HepG2 (cell line): Measurements from ENCODE around the gene VPS54. TPM values are rescaled to one million over a fixed set of nuclear protein-coding genes. Genes with fewer than 3 reads are reported as not detected.

ENCODE experiments used
- ATAC-seq: fragments of 200-7000 bp; cut with Tn5 transposase; 3 replicates; pipeline ENCODE4 v1.9.1; 2020; ENCODE audit warnings: mild to moderate bottlenecking, moderate library complexity
- BruUV-seq: library from RNA; stranded (reverse); fragments of 400-500 nt; replicated peaks from 2 replicates; lab custom pipeline; 2021; lab: Mats Ljungman, UMichigan
- CTCF ChIA-PET: fragments of 300-600 bp; formaldehyde crosslinking; extraction: SDS; loops from one replicate; lab custom pipeline; 2021; ENCODE audit warnings: low total read pairs, inconsistent platforms, low intra/inter-chr PET ratio; lab: Yijun Ruan, JAX
- POLR2A ChIA-PET: fragments of 350-600 bp; sonication (Branson Sonifier 250); formaldehyde crosslinking; loops from one replicate; lab custom pipeline; 2020; ENCODE audit warnings: antibody characterized with exemption, inconsistent platforms; lab: Yijun Ruan, JAX
- DNase-seq: peaks from one replicate; pipeline ENCODE4 v3.0.0-alpha.2; 2015; ENCODE audit warnings: low spot score
- FAIRE-seq: peaks from 3 replicates; lab custom pipeline; 2011; peaks lifted over from hg19 to GRCh38; lab: Jason Lieb, UNC
- H2AFZ ChIP-seq: one replicate; pipeline ENCODE4 v1.6.1; 2011; ENCODE audit warnings: low read length, inconsistent platforms
- H3K27ac ChIP-seq: fragments of 300-600 bp; 3 replicates; pipeline ENCODE4 v1.8.0; 2011; ENCODE audit warnings: mixed run types, mild to moderate bottlenecking, mixed read lengths, low read length, inconsistent platforms; ENCODE audit not compliant: insufficient read depth; ENCODE audit errors: extremely low read length
- H3K27me3 ChIP-seq, 2 experiments: fragments of 200-600 bp in 1 of 2; 2 replicates in 1 of 2; 3 replicates in 1 of 2; pipeline versions ENCODE4 v1.6.0 to v1.8.0; 2011; ENCODE audit warnings: low read length in 2 of 2, mild to moderate bottlenecking in 2 of 2, moderate library complexity in 2 of 2, inconsistent platforms in 1 of 2; ENCODE audit not compliant: insufficient read depth in 2 of 2, control insufficient read depth in 1 of 2
- H3K36me3 ChIP-seq, 2 experiments: fragments of 200-600 bp in 1 of 2; replicated peaks in 1 of 2; 2 replicates in 1 of 2; 3 replicates in 1 of 2; pipeline versions ENCODE4 v1.5.1 to v1.8.0; 2011; ENCODE audit warnings: low read length in 2 of 2, inconsistent platforms in 1 of 2; ENCODE audit not compliant: insufficient read depth in 2 of 2, control insufficient read depth in 1 of 2
- H3K4me1 ChIP-seq: 2 replicates; pipeline ENCODE4 v1.5.1; 2012; ENCODE audit warnings: low read length, inconsistent platforms; ENCODE audit not compliant: insufficient read depth
- H3K4me2 ChIP-seq: 2 replicates; pipeline ENCODE4 v1.6.0; 2011; ENCODE audit warnings: low read depth, low read length, inconsistent platforms
- H3K4me3 ChIP-seq, 3 experiments: fragments of 200-600 bp in 1 of 3; sonication (generic), shearing (Covaris generic) in 1 of 3; replicated peaks in 1 of 3; 2 replicates each; pipeline ENCODE4 v1.5.1; 2011 to 2016; ENCODE audit warnings: low read length in 3 of 3, inconsistent platforms in 2 of 3, low read depth in 2 of 3, mild to moderate bottlenecking in 2 of 3, control low read depth in 1 of 3, mixed read lengths in 1 of 3; ENCODE audit not compliant: insufficient read depth in 1 of 3
- H3K79me2 ChIP-seq: one replicate; pipeline ENCODE4 v1.6.1; 2011; ENCODE audit warnings: low read length, inconsistent platforms; ENCODE audit not compliant: insufficient read depth
- H3K9ac ChIP-seq: 2 replicates; pipeline ENCODE4 v1.6.0; 2011; ENCODE audit warnings: mild to moderate bottlenecking, low read depth, low read length, inconsistent platforms; ENCODE audit not compliant: insufficient read depth
- H3K9me3 ChIP-seq: 2 replicates; pipeline ENCODE4 v1.5.1; 2012; ENCODE audit warnings: mild to moderate bottlenecking, low read length
- H4K20me1 ChIP-seq: 2 replicates; pipeline ENCODE4 v1.6.0; 2011; ENCODE audit warnings: inconsistent platforms, mild to moderate bottlenecking, low read length, moderate library complexity; ENCODE audit not compliant: insufficient read depth
- STAG1 ChIP-seq: sonication (generic); formaldehyde crosslinking; IDR thresholded peaks from 2 replicates; pipeline ENCODE4 v1.4.0; 2020; ENCODE audit warnings: missing genetic modification reagents
- ZNF281 ChIP-seq: sonication (generic); formaldehyde crosslinking; IDR thresholded peaks from 2 replicates; pipeline ENCODE4 v1.4.0; 2020; ENCODE audit warnings: missing genetic modification reagents, borderline replicate concordance
- ZSCAN25 ChIP-seq: sonication (generic); formaldehyde crosslinking; IDR thresholded peaks from 2 replicates; pipeline ENCODE4 v1.8.0; 2022; ENCODE audit warnings: mild to moderate bottlenecking, missing genetic modification reagents
- WGBS: methylation state at CpG from one replicate; pipeline ENCODE4 v1.1.6; 2017; ENCODE audit warnings: low lambda C conversion rate; 5-methylcytosine and 5-hydroxymethylcytosine counted together
- in situ Hi-C: cut with HindIII; loops from 2 replicates; pipeline ENCODE4 v1.10.0; 2017; ENCODE audit warnings: low pct_unique_long_range_greater_than_20kb; ENCODE audit not compliant: extremely low pct_ligation_motif_present
- intact Hi-C: fragments of 100-400 bp; cut with micrococcal nuclease; formaldehyde crosslinking; loops from one replicate; pipeline ENCODE4 v1.10.0; 2022; ENCODE audit not compliant: unreplicated experiment
- polyA plus RNA-seq, 8 experiments: library from polyadenylated mRNA; depleted of rRNA in 3 of 8; stranded (reverse) in 7 of 8; unstranded in 1 of 8; fragments of >200 nt; fragmentation: Illumina TruSeq in 4 of 8; extraction: Trizol in 4 of 8; gene quantifications; 2 replicates each; pipeline versions ENCODE4 v1.2.1 to v1.2.3, GENCODE V29; 2011 to 2016; ENCODE audit warnings: low read depth in 4 of 8, missing spikeins in 1 of 8, mixed read lengths in 1 of 8; ENCODE audit not compliant: insufficient read depth in 1 of 8
- total RNA-seq, 5 experiments: library from RNA; depleted of rRNA; stranded (reverse); fragments of >200 nt; fragmentation: Illumina TruSeq; extraction: Trizol; gene quantifications; 2 replicates each; pipeline ENCODE4 v1.2.3, GENCODE V29; 2016; ENCODE audit warnings: low read depth in 1 of 5

VPS54 gene
- total and polyA plus RNA-seq, 2 of the 13 experiments (the other 11 are each of a cell fraction or from before 2014, with no cell fraction given) = 64.7 to 77.5 TPM

GRCh38 chr2:64067326-64067725 lies 48.1 kb upstream of the VPS54 start:
- no peaks in the 10 kb centered on the region for H3K36me3 ChIP-seq
- in situ Hi-C loops = no loop called here

More at GRCh38 chr2:64067326-64067725, 48.1 kb upstream of the VPS54 start:
- Histone ChIP-seq H2AFZ (no peak overlapping the region), H3K4me3 (no peak overlapping the region), H3K79me2 (no peaks in the 10 kb centered on the region), H3K9me3 (no peaks in the 10 kb centered on the region), H3K9ac (no peak overlapping the region), H3K27ac (no peak overlapping the region), H3K27me3 (peaks cover 2 to 12% of the 10 kb centered on the region in 2 experiments; a peak in 1 of 5 replicates), H3K4me1 (peaks cover 22% of the 10 kb centered on the region), H3K4me2 (no peak overlapping the region), H4K20me1 (no peaks in the 10 kb centered on the region)
- intact Hi-C loops = no loop called here
- ATAC-seq = no peak
- no peak for FAIRE-seq
- ChIA-PET CTCF (no interaction called here), POLR2A (no interaction called here)
- no TSS peak for BruUV-seq
- 22% methylated on average over 1 of the region's 1 CpG for WGBS
- TF ChIP-seq STAG1 (no peak), ZNF281 (peak; percentile 9; the same call in 1 of the 2 replicates), ZSCAN25 (CRISPR knock-in tag) (no peak)
- no peak for DNase-seq
